HEK293T (cell line): Measurements from ENCODE around the gene ATG9B.

Source experiments
- ARNT ChIP-seq: fragments of 450-650 bp; IDR thresholded peaks from 2 replicates; pipeline ENCODE4 v1.6.1; 2017; ENCODE audit warnings: mild to moderate bottlenecking
- FOXK2 ChIP-seq: fragments of 450-650 bp; IDR thresholded peaks from 2 replicates; pipeline ENCODE4 v1.6.1; 2016; ENCODE audit warnings: mild to moderate bottlenecking
- FOXM1 ChIP-seq: fragments of 450-650 bp; IDR thresholded peaks from 2 replicates; pipeline ENCODE4 v1.6.1; 2017; ENCODE audit warnings: mild to moderate bottlenecking, borderline replicate concordance
- NFRKB ChIP-seq: fragments of 450-650 bp; IDR thresholded peaks from 2 replicates; pipeline ENCODE4 v1.6.1; 2016; ENCODE audit warnings: mild to moderate bottlenecking, moderate library complexity
- SUZ12 ChIP-seq: fragments of 450-650 bp; IDR thresholded peaks from 2 replicates; pipeline ENCODE4 v1.6.1; 2016; ENCODE audit warnings: mild to moderate bottlenecking

DNA sequence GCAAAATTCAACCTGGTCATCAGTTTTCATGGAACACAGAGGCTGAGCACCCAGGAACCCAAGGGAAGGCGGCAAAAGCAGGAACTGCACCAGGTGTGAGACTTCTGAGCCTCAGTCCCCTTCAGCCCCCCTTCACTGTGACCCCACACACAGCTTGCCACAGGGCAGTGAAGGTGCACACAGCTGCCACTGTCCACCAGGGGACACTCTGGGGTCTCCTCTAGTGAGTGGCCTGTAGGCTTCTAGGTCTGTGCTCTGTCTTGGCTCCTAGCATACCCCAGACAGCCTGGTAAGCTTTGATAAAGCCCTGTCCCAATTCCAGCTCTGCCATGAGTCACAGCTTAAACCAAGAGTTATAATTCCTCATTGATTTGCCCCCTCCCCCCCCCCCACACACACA, 58.3 kb downstream of the ATG9B start:
- TF ChIP-seq FOXK2 (no peak), ARNT (no peak), NFRKB (no peak), FOXM1 (no peak), SUZ12 (no peak)
